C4-2B (cell line): ENCODE results near the gene KIT.

Experiments
- ZFX ChIP-seq: fragments of 450-650 bp; IDR thresholded peaks from 2 replicates; pipeline ENCODE4 v1.6.1; 2017
- TF ChIP-seq, protein P1 (sequence below): fragments of 450-650 bp; conservative IDR thresholded peaks from 2 replicates; pipeline ENCODE4 v1.5.1; 2017; ENCODE audit warnings: mild to moderate bottlenecking

GRCh38 chr4:54764476-54764875 is 106.7 kb downstream of the KIT start:
- TF ChIP-seq, protein P1, sequence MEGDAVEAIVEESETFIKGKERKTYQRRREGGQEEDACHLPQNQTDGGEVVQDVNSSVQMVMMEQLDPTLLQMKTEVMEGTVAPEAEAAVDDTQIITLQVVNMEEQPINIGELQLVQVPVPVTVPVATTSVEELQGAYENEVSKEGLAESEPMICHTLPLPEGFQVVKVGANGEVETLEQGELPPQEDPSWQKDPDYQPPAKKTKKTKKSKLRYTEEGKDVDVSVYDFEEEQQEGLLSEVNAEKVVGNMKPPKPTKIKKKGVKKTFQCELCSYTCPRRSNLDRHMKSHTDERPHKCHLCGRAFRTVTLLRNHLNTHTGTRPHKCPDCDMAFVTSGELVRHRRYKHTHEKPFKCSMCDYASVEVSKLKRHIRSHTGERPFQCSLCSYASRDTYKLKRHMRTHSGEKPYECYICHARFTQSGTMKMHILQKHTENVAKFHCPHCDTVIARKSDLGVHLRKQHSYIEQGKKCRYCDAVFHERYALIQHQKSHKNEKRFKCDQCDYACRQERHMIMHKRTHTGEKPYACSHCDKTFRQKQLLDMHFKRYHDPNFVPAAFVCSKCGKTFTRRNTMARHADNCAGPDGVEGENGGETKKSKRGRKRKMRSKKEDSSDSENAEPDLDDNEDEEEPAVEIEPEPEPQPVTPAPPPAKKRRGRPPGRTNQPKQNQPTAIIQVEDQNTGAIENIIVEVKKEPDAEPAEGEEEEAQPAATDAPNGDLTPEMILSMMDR = no peak
- no peak for TF ChIP-seq ZFX
